HepG2 (cell line): Measurements from ENCODE around the gene PTGDR2. TPM values are rescaled to one million over a fixed set of nuclear protein-coding genes. Genes with fewer than 3 reads are reported as not detected.

Experiments used
- ARNTL ChIP-seq: sonication (generic); formaldehyde crosslinking; IDR thresholded peaks from 2 replicates; pipeline ENCODE4 v1.4.0; 2020; ENCODE audit warnings: mild to moderate bottlenecking, missing genetic modification reagents
- CREM ChIP-seq, 2 experiments: sonication (generic) in 1 of 2; formaldehyde crosslinking in 1 of 2; IDR thresholded peaks; 2 replicates each; pipeline versions ENCODE4 v1.4.0 to v1.6.1; 2016 to 2020; ENCODE audit warnings: antibody characterized with exemption in 1 of 2, mild to moderate bottlenecking in 1 of 2, missing genetic modification reagents in 1 of 2
- FOXK1 ChIP-seq: sonication (generic); formaldehyde crosslinking; IDR thresholded peaks from 2 replicates; pipeline ENCODE4 v1.4.0; 2020; ENCODE audit warnings: low read depth, missing genetic modification reagents, borderline replicate concordance
- FOXM1 ChIP-seq: sonication (generic); formaldehyde crosslinking; IDR thresholded peaks from 2 replicates; pipeline ENCODE4 v1.5.0; 2020; ENCODE audit warnings: missing genetic modification reagents
- JUN ChIP-seq: sonication (generic); formaldehyde crosslinking; IDR thresholded peaks from 2 replicates; pipeline ENCODE4 v1.4.0; 2020; ENCODE audit warnings: mild to moderate bottlenecking, missing genetic modification reagents
- NFIC ChIP-seq: IDR thresholded peaks from 2 replicates; pipeline ENCODE4 v1.6.1; 2012; ENCODE audit warnings: mild to moderate bottlenecking, low read length, inconsistent platforms
- RXRB ChIP-seq: IDR thresholded peaks from 2 replicates; pipeline ENCODE4 v1.6.1; 2016; ENCODE audit warnings: borderline replicate concordance, missing genetic modification reagents, missing compliant biosample characterization
- SAP130 ChIP-seq: IDR thresholded peaks from 2 replicates; pipeline ENCODE4 v1.6.1; 2016; ENCODE audit warnings: low read depth
- SIX4 ChIP-seq: sonication (generic); formaldehyde crosslinking; IDR thresholded peaks from 2 replicates; pipeline ENCODE4 v1.4.0; 2020; ENCODE audit warnings: missing genetic modification reagents
- SKI ChIP-seq: fragments of 450-650 bp; IDR thresholded peaks from one replicate; pipeline ENCODE4 v1.6.1; 2018; ENCODE audit warnings: mild to moderate bottlenecking; ENCODE audit not compliant: partially characterized antibody
- SMAD1 ChIP-seq: sonication (generic); formaldehyde crosslinking; IDR thresholded peaks from 2 replicates; pipeline ENCODE4 v1.4.0; 2020; ENCODE audit warnings: missing genetic modification reagents, low read depth, mild to moderate bottlenecking, borderline replicate concordance
- TBX3 ChIP-seq: fragments of 450-650 bp; IDR thresholded peaks from 2 replicates; pipeline ENCODE4 v1.6.1; 2017; ENCODE audit warnings: antibody characterized with exemption, mild to moderate bottlenecking, inconsistent platforms, borderline replicate concordance
- TOPORS ChIP-seq: sonication (generic); formaldehyde crosslinking; IDR thresholded peaks from 2 replicates; pipeline ENCODE4 v1.8.0; 2023; ENCODE audit warnings: mild to moderate bottlenecking, missing genetic modification reagents
- ZFP37 ChIP-seq: sonication (generic); formaldehyde crosslinking; IDR thresholded peaks from 2 replicates; pipeline ENCODE4 v1.4.0; 2020; ENCODE audit warnings: missing genetic modification reagents, borderline replicate concordance
- ZNF138 ChIP-seq: sonication (generic); formaldehyde crosslinking; IDR thresholded peaks from 2 replicates; pipeline ENCODE4 v1.5.0; 2020; ENCODE audit warnings: mild to moderate bottlenecking, low read depth, missing genetic modification reagents
- ZNF225 ChIP-seq: sonication (generic); formaldehyde crosslinking; IDR thresholded peaks from 2 replicates; pipeline ENCODE4 v1.4.0; 2020; ENCODE audit warnings: mild to moderate bottlenecking, missing genetic modification reagents
- ZNF709 ChIP-seq: sonication (generic); formaldehyde crosslinking; IDR thresholded peaks from 2 replicates; pipeline ENCODE4 v1.5.0; 2020; ENCODE audit warnings: mild to moderate bottlenecking, missing genetic modification reagents
- ZNF792 ChIP-seq: IDR thresholded peaks from 2 replicates; pipeline ENCODE4 v1.6.1; 2016
- ZSCAN30 ChIP-seq: sonication (generic); formaldehyde crosslinking; IDR thresholded peaks from 2 replicates; pipeline ENCODE4 v1.5.0; 2020; ENCODE audit warnings: mild to moderate bottlenecking, missing genetic modification reagents
- polyA plus RNA-seq, 8 experiments: library from polyadenylated mRNA; depleted of rRNA in 3 of 8; stranded (reverse) in 7 of 8; unstranded in 1 of 8; fragments of >200 nt; fragmentation: Illumina TruSeq in 4 of 8; extraction: Trizol in 4 of 8; gene quantifications; 2 replicates each; pipeline versions ENCODE4 v1.2.1 to v1.2.3, GENCODE V29; 2011 to 2016; ENCODE audit warnings: low read depth in 4 of 8, missing spikeins in 1 of 8, mixed read lengths in 1 of 8; ENCODE audit not compliant: insufficient read depth in 1 of 8
- total RNA-seq, 5 experiments: library from RNA; depleted of rRNA; stranded (reverse); fragments of >200 nt; fragmentation: Illumina TruSeq; extraction: Trizol; gene quantifications; 2 replicates each; pipeline ENCODE4 v1.2.3, GENCODE V29; 2016; ENCODE audit warnings: low read depth in 1 of 5
- TF ChIP-seq, protein P1 (sequence below): sonication (generic); formaldehyde crosslinking; IDR thresholded peaks from 2 replicates; pipeline ENCODE4 v1.5.0; 2020; ENCODE audit warnings: mild to moderate bottlenecking, missing genetic modification reagents
- TF ChIP-seq, protein P2 (sequence below): sonication (generic); formaldehyde crosslinking; IDR thresholded peaks from 2 replicates; pipeline ENCODE4 v1.8.0; 2022; ENCODE audit warnings: missing genetic modification reagents, low read depth, mild to moderate bottlenecking, borderline replicate concordance
- TF ChIP-seq, protein P3 (sequence below): sonication (generic); formaldehyde crosslinking; conservative IDR thresholded peaks from 2 replicates; pipeline ENCODE4 v1.4.0; 2020; ENCODE audit warnings: missing genetic modification reagents
- TF ChIP-seq, protein P4 (sequence below): sonication (generic); formaldehyde crosslinking; IDR thresholded peaks from 2 replicates; pipeline ENCODE4 v1.5.0; 2020; ENCODE audit warnings: mild to moderate bottlenecking, missing genetic modification reagents
- TF ChIP-seq, protein P5 (sequence below): fragments of 450-650 bp; IDR thresholded peaks from 2 replicates; pipeline ENCODE4 v1.6.1; 2016

The PTGDR2 gene
- total and polyA plus RNA-seq, 2 of the 13 experiments (the other 11 are each of a cell fraction or from before 2014, with no cell fraction given), result 1.9 to 2.5 TPM

DNA sequence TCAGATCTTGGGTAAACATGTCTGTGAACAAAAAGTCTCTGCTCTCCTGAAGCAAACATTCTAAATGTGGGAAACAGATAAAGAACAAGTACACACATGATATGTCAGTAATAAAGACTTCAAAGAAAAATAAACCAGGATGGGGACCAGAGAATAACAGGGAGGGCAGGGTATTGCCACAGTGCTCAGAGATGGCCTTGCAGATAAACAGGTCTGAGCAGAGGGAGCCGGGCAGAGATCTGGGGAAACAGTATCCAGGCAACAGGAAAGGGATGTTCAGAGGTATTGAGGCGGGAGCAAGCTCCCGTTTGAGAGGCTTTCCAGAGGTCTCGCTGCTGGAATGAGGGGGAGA is 10.9 kb downstream of the PTGDR2 start (continued):
- TF ChIP-seq, protein P1, sequence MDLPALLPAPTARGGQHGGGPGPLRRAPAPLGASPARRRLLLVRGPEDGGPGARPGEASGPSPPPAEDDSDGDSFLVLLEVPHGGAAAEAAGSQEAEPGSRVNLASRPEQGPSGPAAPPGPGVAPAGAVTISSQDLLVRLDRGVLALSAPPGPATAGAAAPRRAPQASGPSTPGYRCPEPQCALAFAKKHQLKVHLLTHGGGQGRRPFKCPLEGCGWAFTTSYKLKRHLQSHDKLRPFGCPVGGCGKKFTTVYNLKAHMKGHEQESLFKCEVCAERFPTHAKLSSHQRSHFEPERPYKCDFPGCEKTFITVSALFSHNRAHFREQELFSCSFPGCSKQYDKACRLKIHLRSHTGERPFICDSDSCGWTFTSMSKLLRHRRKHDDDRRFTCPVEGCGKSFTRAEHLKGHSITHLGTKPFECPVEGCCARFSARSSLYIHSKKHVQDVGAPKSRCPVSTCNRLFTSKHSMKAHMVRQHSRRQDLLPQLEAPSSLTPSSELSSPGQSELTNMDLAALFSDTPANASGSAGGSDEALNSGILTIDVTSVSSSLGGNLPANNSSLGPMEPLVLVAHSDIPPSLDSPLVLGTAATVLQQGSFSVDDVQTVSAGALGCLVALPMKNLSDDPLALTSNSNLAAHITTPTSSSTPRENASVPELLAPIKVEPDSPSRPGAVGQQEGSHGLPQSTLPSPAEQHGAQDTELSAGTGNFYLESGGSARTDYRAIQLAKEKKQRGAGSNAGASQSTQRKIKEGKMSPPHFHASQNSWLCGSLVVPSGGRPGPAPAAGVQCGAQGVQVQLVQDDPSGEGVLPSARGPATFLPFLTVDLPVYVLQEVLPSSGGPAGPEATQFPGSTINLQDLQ (CRISPR knock-in tag), result no peak
- TF ChIP-seq ZSCAN30 (CRISPR knock-in tag) (no peak), ZNF709 (no peak), NFIC (peak; percentile 65; the same call in 1 of the 2 replicates), CREM (IDR thresholded peaks at IDR 0.05) (peak; percentile 77; the same call in 1 of the 2 replicates), CREM (CRISPR knock-in tag; IDR thresholded peaks at IDR 0.05) (no peak), ARNTL (CRISPR knock-in tag) (peak; percentile 68), SAP130 (CRISPR knock-in tag) (peak; percentile 88), SMAD1 (CRISPR knock-in tag) (no peak), ZNF792 (CRISPR knock-in tag) (peak; percentile 72), FOXM1 (no peak), FOXK1 (CRISPR knock-in tag) (no peak), RXRB (CRISPR knock-in tag) (peak; percentile 80), TOPORS (no peak), ZNF225 (CRISPR knock-in tag) (no peak), JUN (CRISPR knock-in tag) (no peak), ZFP37 (CRISPR knock-in tag) (no peak), SKI (peak; percentile 60), SIX4 (CRISPR knock-in tag) (peak; percentile 78; the same call in 1 of the 2 replicates), ZNF138 (no peak), TBX3 (peak; percentile 63; the same call in 1 of the 2 replicates)
- TF ChIP-seq, protein P2, sequence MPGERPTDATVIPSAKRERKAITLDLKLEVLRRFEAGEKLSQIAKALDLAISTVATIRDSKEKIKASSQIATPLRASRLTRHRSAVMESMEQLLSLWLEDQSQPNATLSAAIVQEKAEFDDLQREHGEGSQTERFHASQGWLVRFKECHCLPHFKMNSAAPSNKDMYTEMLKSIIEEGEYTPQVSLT, result no peak
- TF ChIP-seq, protein P3, sequence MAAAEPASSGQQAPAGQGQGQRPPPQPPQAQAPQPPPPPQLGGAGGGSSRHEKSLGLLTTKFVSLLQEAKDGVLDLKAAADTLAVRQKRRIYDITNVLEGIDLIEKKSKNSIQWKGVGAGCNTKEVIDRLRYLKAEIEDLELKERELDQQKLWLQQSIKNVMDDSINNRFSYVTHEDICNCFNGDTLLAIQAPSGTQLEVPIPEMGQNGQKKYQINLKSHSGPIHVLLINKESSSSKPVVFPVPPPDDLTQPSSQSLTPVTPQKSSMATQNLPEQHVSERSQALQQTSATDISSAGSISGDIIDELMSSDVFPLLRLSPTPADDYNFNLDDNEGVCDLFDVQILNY, result no peak
- TF ChIP-seq, protein P4, sequence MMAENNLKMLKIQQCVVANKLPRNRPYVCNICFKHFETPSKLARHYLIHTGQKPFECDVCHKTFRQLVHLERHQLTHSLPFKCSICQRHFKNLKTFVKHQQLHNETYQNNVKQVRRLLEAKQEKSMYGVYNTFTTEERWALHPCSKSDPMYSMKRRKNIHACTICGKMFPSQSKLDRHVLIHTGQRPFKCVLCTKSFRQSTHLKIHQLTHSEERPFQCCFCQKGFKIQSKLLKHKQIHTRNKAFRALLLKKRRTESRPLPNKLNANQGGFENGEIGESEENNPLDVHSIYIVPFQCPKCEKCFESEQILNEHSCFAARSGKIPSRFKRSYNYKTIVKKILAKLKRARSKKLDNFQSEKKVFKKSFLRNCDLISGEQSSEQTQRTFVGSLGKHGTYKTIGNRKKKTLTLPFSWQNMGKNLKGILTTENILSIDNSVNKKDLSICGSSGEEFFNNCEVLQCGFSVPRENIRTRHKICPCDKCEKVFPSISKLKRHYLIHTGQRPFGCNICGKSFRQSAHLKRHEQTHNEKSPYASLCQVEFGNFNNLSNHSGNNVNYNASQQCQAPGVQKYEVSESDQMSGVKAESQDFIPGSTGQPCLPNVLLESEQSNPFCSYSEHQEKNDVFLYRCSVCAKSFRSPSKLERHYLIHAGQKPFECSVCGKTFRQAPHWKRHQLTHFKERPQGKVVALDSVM (CRISPR knock-in tag), result no peak
- TF ChIP-seq, protein P5, sequence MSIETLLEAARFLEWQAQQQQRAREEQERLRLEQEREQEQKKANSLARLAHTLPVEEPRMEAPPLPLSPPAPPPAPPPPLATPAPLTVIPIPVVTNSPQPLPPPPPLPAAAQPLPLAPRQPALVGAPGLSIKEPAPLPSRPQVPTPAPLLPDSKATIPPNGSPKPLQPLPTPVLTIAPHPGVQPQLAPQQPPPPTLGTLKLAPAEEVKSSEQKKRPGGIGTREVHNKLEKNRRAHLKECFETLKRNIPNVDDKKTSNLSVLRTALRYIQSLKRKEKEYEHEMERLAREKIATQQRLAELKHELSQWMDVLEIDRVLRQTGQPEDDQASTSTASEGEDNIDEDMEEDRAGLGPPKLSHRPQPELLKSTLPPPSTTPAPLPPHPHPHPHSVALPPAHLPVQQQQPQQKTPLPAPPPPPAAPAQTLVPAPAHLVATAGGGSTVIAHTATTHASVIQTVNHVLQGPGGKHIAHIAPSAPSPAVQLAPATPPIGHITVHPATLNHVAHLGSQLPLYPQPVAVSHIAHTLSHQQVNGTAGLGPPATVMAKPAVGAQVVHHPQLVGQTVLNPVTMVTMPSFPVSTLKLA, result no peak
